HG03139 (cell line): ENCODE data around the gene NID1.
"Not testable (repeated sequence)": the region's sequence is repeated elsewhere in the genome, so short reads cannot be mapped to it uniquely, and the experiment has no call there.

ENCODE experiments used
- ATAC-seq: cut with Tn5 transposase; IDR thresholded peaks from one replicate; pipeline ENCODE4 v1.9.1; 2021; ENCODE audit not compliant: unreplicated experiment

Gene NID1

GRCh38 chr1:236064674-236065508, at the start of gene NID1:
NID1 (minus strand) TSS chr1:236065090; CDS start chr1:236065079, 11 bp downstream.
- peak; percentile 27 for ATAC-seq

GRCh38 chr1:236114076-236114747, 49.3 kb upstream of the NID1 start:
- ATAC-seq, result no peak

GRCh38 chr1:236113324-236114032, 48.6 kb upstream of the NID1 start:
- ATAC-seq, result no peak

GRCh38 chr1:236112332-236112627, 47.4 kb upstream of the NID1 start:
- no peak for ATAC-seq

GRCh38 chr1:236111527-236112331, 46.8 kb upstream of the NID1 start:
- ATAC-seq, result no peak

- ATAC-seq, result no peak
Measured at GRCh38 chr1:236110137-236110536, 45.2 kb upstream of the NID1 start.

- no peak for ATAC-seq
Measured at GRCh38 chr1:236108027-236108648, 43.2 kb upstream of the NID1 start.

GRCh38 chr1:236107121-236107907, 42.4 kb upstream of the NID1 start:
- ATAC-seq, result no peak

GRCh38 chr1:236103646-236104218, 38.8 kb upstream of the NID1 start:
- ATAC-seq, result no peak

- no peak for ATAC-seq
Measured at GRCh38 chr1:236103059-236103458, 38.2 kb upstream of the NID1 start.

- no peak for ATAC-seq
Measured at GRCh38 chr1:236102611-236103010, 37.7 kb upstream of the NID1 start.

- ATAC-seq, result no peak
Measured at GRCh38 chr1:236101233-236102200, 36.6 kb upstream of the NID1 start.

- ATAC-seq, result no peak
Measured at GRCh38 chr1:236100799-236101198, 35.9 kb upstream of the NID1 start.

- ATAC-seq, result no peak
Measured at GRCh38 chr1:236099355-236099974, 34.6 kb upstream of the NID1 start.

- ATAC-seq, result no peak
Measured at GRCh38 chr1:236098267-236098666, 33.4 kb upstream of the NID1 start.

GRCh38 chr1:236096660-236097482, 32.0 kb upstream of the NID1 start:
- not testable (repeated sequence) for ATAC-seq
